HepG2 (cell line): ENCODE data around the gene NUDT9. TPM values are rescaled to one million over a fixed set of nuclear protein-coding genes. Genes with fewer than 3 reads are reported as not detected.
A peak's percentile ranks its signal among the peaks of the same experiment; 100 is the strongest.

Experiments
- CREM ChIP-seq, 2 experiments: sonication (generic) in 1 of 2; formaldehyde crosslinking in 1 of 2; IDR thresholded peaks; 2 replicates each; pipeline versions ENCODE4 v1.4.0 to v1.6.1; 2016 to 2020; ENCODE audit warnings: antibody characterized with exemption in 1 of 2, mild to moderate bottlenecking in 1 of 2, missing genetic modification reagents in 1 of 2
- ELF3 ChIP-seq: IDR thresholded peaks from 2 replicates; pipeline ENCODE4 v1.6.1; 2016; ENCODE audit warnings: missing genetic modification reagents, missing compliant biosample characterization
- FOSL2 ChIP-seq: sonication (generic); formaldehyde crosslinking; IDR thresholded peaks from 2 replicates; pipeline ENCODE4 v1.4.0; 2020; ENCODE audit warnings: missing genetic modification reagents
- FOXA1 ChIP-seq, 2 experiments: fragments of 450-650 bp in 1 of 2; sonication (generic) in 1 of 2; formaldehyde crosslinking in 1 of 2; IDR thresholded peaks; 2 replicates each; pipeline versions ENCODE4 v1.4.0 to v1.6.1; 2016 to 2020; ENCODE audit warnings: missing genetic modification reagents in 1 of 2
- FOXA3 ChIP-seq: IDR thresholded peaks from 2 replicates; pipeline ENCODE4 v1.6.1; 2016; ENCODE audit warnings: missing genetic modification reagents, missing compliant biosample characterization
- FOXJ3 ChIP-seq: sonication (generic); formaldehyde crosslinking; IDR thresholded peaks from 2 replicates; pipeline ENCODE4 v1.4.0; 2020; ENCODE audit warnings: missing genetic modification reagents, mild to moderate bottlenecking, borderline replicate concordance
- HHEX ChIP-seq: IDR thresholded peaks from 2 replicates; pipeline ENCODE4 v1.6.1; 2016; ENCODE audit warnings: control low read depth
- ISL2 ChIP-seq: sonication (generic); formaldehyde crosslinking; IDR thresholded peaks from 2 replicates; pipeline ENCODE4 v1.5.0; 2020; ENCODE audit warnings: missing genetic modification reagents
- NKX3-1 ChIP-seq: sonication (generic); formaldehyde crosslinking; IDR thresholded peaks from 2 replicates; pipeline ENCODE4 v1.5.0; 2020; ENCODE audit warnings: missing genetic modification reagents
- TCF7 ChIP-seq: sonication (generic); IDR thresholded peaks from 2 replicates; pipeline ENCODE4 v1.6.1; 2016; ENCODE audit warnings: antibody characterized with exemption, low read depth
- ZNF225 ChIP-seq: sonication (generic); formaldehyde crosslinking; IDR thresholded peaks from 2 replicates; pipeline ENCODE4 v1.4.0; 2020; ENCODE audit warnings: mild to moderate bottlenecking, missing genetic modification reagents
- ZNF331 ChIP-seq: sonication (generic); formaldehyde crosslinking; IDR thresholded peaks from 2 replicates; pipeline ENCODE4 v1.4.0; 2020; ENCODE audit warnings: missing genetic modification reagents
- ZNF7 ChIP-seq: IDR thresholded peaks from 2 replicates; pipeline ENCODE4 v1.6.1; 2016; ENCODE audit warnings: missing biosample characterization, missing genetic modification reagents
- polyA plus RNA-seq, 8 experiments: library from polyadenylated mRNA; depleted of rRNA in 3 of 8; stranded (reverse) in 7 of 8; unstranded in 1 of 8; fragments of >200 nt; fragmentation: Illumina TruSeq in 4 of 8; extraction: Trizol in 4 of 8; gene quantifications; 2 replicates each; pipeline versions ENCODE4 v1.2.1 to v1.2.3, GENCODE V29; 2011 to 2016; ENCODE audit warnings: low read depth in 4 of 8, missing spikeins in 1 of 8, mixed read lengths in 1 of 8; ENCODE audit not compliant: insufficient read depth in 1 of 8
- total RNA-seq, 5 experiments: library from RNA; depleted of rRNA; stranded (reverse); fragments of >200 nt; fragmentation: Illumina TruSeq; extraction: Trizol; gene quantifications; 2 replicates each; pipeline ENCODE4 v1.2.3, GENCODE V29; 2016; ENCODE audit warnings: low read depth in 1 of 5
- TF ChIP-seq, protein P1 (sequence below): sonication (generic); formaldehyde crosslinking; IDR thresholded peaks from 2 replicates; pipeline ENCODE4 v1.8.0; 2022; ENCODE audit warnings: missing genetic modification reagents, mild to moderate bottlenecking, inconsistent platforms, borderline replicate concordance
- TF ChIP-seq, protein P2 (sequence below): sonication (generic); formaldehyde crosslinking; IDR thresholded peaks from 2 replicates; pipeline ENCODE4 v1.5.1; 2020; ENCODE audit warnings: mild to moderate bottlenecking, missing genetic modification reagents, borderline replicate concordance
- TF ChIP-seq, protein P3 (sequence below): sonication (generic); formaldehyde crosslinking; IDR thresholded peaks from 2 replicates; pipeline ENCODE4 v1.8.0; 2022; ENCODE audit warnings: mild to moderate bottlenecking, missing genetic modification reagents, borderline replicate concordance
- TF ChIP-seq, protein P4 (sequence below): sonication (generic); formaldehyde crosslinking; IDR thresholded peaks from 2 replicates; pipeline ENCODE4 v1.4.0; 2020; ENCODE audit warnings: mild to moderate bottlenecking, missing genetic modification reagents

The NUDT9 gene
- total and polyA plus RNA-seq, 2 of the 13 experiments (the other 11 are each of a cell fraction or from before 2014, with no cell fraction given), result 10.4 to 12.3 TPM

- TF ChIP-seq CREM (IDR thresholded peaks at IDR 0.05), result peak; percentile 74; the same call in 1 of the 2 replicates
- no peak for TF ChIP-seq CREM (CRISPR knock-in tag; IDR thresholded peaks at IDR 0.05)
- TF ChIP-seq FOXJ3 (CRISPR knock-in tag), result peak; percentile 72; the same call in 1 of the 2 replicates
- TF ChIP-seq ZNF225, result no peak
- TF ChIP-seq, protein P1, sequence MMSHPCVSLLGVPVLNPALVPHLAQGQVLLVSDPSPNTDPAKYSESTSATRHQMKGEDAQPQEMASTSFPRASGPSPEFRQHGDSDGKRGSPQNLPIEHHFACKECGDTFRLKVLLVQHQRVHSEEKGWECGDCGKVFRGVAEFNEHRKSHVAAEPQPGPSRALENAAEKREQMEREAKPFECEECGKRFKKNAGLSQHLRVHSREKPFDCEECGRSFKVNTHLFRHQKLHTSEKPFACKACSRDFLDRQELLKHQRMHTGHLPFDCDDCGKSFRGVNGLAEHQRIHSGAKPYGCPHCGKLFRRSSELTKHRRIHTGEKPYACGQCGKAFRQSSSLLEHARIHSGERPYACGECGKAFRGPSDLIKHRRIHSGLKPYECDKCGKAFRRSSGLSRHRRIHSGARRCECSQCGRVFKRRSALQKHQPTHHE (CRISPR knock-in tag), result peak; percentile 14; the same call in 1 of the 2 replicates
- TF ChIP-seq ELF3 (CRISPR knock-in tag), result peak; percentile 18; the same call in 1 of the 2 replicates
- 0 out of 2 replicates have a peak, but pooled peaks have one; percentile 13 for TF ChIP-seq FOSL2 (CRISPR knock-in tag)
- TF ChIP-seq, protein P2, sequence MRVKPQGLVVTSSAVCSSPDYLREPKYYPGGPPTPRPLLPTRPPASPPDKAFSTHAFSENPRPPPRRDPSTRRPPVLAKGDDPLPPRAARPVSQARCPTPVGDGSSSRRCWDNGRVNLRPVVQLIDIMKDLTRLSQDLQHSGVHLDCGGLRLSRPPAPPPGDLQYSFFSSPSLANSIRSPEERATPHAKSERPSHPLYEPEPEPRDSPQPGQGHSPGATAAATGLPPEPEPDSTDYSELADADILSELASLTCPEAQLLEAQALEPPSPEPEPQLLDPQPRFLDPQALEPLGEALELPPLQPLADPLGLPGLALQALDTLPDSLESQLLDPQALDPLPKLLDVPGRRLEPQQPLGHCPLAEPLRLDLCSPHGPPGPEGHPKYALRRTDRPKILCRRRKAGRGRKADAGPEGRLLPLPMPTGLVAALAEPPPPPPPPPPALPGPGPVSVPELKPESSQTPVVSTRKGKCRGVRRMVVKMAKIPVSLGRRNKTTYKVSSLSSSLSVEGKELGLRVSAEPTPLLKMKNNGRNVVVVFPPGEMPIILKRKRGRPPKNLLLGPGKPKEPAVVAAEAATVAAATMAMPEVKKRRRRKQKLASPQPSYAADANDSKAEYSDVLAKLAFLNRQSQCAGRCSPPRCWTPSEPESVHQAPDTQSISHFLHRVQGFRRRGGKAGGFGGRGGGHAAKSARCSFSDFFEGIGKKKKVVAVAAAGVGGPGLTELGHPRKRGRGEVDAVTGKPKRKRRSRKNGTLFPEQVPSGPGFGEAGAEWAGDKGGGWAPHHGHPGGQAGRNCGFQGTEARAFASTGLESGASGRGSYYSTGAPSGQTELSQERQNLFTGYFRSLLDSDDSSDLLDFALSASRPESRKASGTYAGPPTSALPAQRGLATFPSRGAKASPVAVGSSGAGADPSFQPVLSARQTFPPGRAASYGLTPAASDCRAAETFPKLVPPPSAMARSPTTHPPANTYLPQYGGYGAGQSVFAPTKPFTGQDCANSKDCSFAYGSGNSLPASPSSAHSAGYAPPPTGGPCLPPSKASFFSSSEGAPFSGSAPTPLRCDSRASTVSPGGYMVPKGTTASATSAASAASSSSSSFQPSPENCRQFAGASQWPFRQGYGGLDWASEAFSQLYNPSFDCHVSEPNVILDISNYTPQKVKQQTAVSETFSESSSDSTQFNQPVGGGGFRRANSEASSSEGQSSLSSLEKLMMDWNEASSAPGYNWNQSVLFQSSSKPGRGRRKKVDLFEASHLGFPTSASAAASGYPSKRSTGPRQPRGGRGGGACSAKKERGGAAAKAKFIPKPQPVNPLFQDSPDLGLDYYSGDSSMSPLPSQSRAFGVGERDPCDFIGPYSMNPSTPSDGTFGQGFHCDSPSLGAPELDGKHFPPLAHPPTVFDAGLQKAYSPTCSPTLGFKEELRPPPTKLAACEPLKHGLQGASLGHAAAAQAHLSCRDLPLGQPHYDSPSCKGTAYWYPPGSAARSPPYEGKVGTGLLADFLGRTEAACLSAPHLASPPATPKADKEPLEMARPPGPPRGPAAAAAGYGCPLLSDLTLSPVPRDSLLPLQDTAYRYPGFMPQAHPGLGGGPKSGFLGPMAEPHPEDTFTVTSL (CRISPR knock-in tag), result peak; percentile 59; the same call in 1 of the 2 replicates
- TF ChIP-seq, protein P3, sequence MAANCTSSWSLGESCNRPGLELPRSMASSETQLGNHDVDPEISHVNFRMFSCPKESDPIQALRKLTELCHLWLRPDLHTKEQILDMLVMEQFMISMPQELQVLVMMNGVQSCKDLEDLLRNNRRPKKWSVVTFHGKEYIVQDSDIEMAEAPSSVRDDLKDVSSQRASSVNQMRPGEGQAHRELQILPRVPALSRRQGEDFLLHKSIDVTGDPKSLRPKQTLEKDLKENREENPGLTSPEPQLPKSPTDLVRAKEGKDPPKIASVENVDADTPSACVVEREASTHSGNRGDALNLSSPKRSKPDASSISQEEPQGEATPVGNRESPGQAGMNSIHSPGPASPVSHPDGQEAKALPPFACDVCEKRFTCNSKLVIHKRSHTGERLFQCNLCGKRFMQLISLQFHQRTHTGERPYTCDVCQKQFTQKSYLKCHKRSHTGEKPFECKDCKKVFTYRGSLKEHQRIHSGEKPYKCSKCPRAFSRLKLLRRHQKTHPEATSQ (CRISPR knock-in tag), result 0 out of 2 replicates have a peak, but pooled peaks have one; percentile 38
- TF ChIP-seq ISL2 (CRISPR knock-in tag), result peak; percentile 86
- TF ChIP-seq FOXA3 (CRISPR knock-in tag), result peak; percentile 82
- peak; percentile 76 for TF ChIP-seq TCF7
- peak; percentile 59; the same call in 1 of the 2 replicates for TF ChIP-seq ZNF331 (CRISPR knock-in tag)
- 0 out of 2 replicates have a peak, but pooled peaks have one; percentile 36 for TF ChIP-seq NKX3-1 (CRISPR knock-in tag)
- no peak for TF ChIP-seq FOXA1 (IDR thresholded peaks at IDR 0.05)
- peak; percentile 75 for TF ChIP-seq FOXA1 (CRISPR knock-in tag; IDR thresholded peaks at IDR 0.05)
- peak; percentile 19; the same call in 1 of the 2 replicates for TF ChIP-seq HHEX (CRISPR knock-in tag)
- peak; percentile 76 for TF ChIP-seq ZNF7 (CRISPR knock-in tag)
- TF ChIP-seq, protein P4, sequence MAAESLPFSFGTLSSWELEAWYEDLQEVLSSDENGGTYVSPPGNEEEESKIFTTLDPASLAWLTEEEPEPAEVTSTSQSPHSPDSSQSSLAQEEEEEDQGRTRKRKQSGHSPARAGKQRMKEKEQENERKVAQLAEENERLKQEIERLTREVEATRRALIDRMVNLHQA (CRISPR knock-in tag), result no peak
Observed at GRCh38 chr4:87409420-87409939, 12.9 kb upstream of the NUDT9 start (continued).
